B cell (primary cell): ENCODE measurements around the gene ALPK3. TPM values are rescaled to one million over a fixed set of nuclear protein-coding genes. Genes with fewer than 3 reads are reported as not detected.

ENCODE experiments used
- ATAC-seq: fragments of 200-7000 bp; cut with Tn5 transposase; one replicate; pipeline ENCODE4 v1.10.0; 2021; ENCODE audit warnings: low read depth, mild to moderate bottlenecking, moderate number of reproducible peaks, moderate library complexity
- CTCF ChIA-PET: fragments of 350-600 bp; sonication (Branson Sonifier 250); formaldehyde crosslinking; loops from one replicate; lab custom pipeline; 2021; ENCODE audit warnings: antibody characterized with exemption, inconsistent platforms; lab: Charles Lee
- POLR2A ChIA-PET: fragments of 350-600 bp; sonication (Branson Sonifier 250); formaldehyde crosslinking; loops from one replicate; lab custom pipeline; 2021; ENCODE audit warnings: antibody characterized with exemption; lab: Charles Lee
- DNase-seq: peaks from one replicate; pipeline ENCODE4 v3.0.0; 2013
- H2AFZ ChIP-seq: 2 replicates; pipeline ENCODE4 v1.6.1; 2012; ENCODE audit warnings: mild to moderate bottlenecking, low read depth, low read length; ENCODE audit not compliant: insufficient read depth, poor library complexity, severe bottlenecking
- H3K27ac ChIP-seq, 2 donors: 1 replicate in 1 of 2; 2 replicates in 1 of 2; pipeline ENCODE4 v1.5.1; 2012 to 2013; ENCODE audit warnings: low read length in 2 of 2, mild to moderate bottlenecking in 2 of 2, moderate library complexity in 1 of 2
- H3K27me3 ChIP-seq, 4 experiments: fragments of 200-600 bp in 1 of 4; sonication (generic) in 1 of 4; replicated peaks in 1 of 4; 1 replicate in 2 of 4; 2 replicates in 2 of 4; pipeline versions ENCODE4 v1.6.1 to v1.7.0; 2013 to 2016; ENCODE audit warnings: low read length in 3 of 4, mild to moderate bottlenecking in 2 of 4, mixed read lengths in 1 of 4, moderate library complexity in 1 of 4; ENCODE audit not compliant: insufficient read depth in 4 of 4, control insufficient read depth in 3 of 4; ENCODE audit errors: control extremely low read depth in 1 of 4
- H3K36me3 ChIP-seq, 2 experiments: replicated peaks in 1 of 2; 1 replicate in 1 of 2; 2 replicates in 1 of 2; pipeline versions ENCODE4 v1.6.1 to v1.7.1; 2013; ENCODE audit warnings: low read length in 1 of 2; ENCODE audit not compliant: insufficient read depth in 2 of 2, control insufficient read depth in 1 of 2; ENCODE audit errors: control extremely low read depth in 1 of 2, extremely low read depth in 1 of 2
- H3K4me1 ChIP-seq, 2 donors: fragments of 200-600 bp in 1 of 2; sonication (generic) in 1 of 2; 1 replicate in 1 of 2; 2 replicates in 1 of 2; pipeline versions ENCODE4 v1.5.1 to v1.6.1; 2013 to 2017; ENCODE audit warnings: low read length in 2 of 2; ENCODE audit not compliant: control insufficient read depth in 2 of 2, insufficient read depth in 2 of 2
- H3K4me2 ChIP-seq: replicated peaks from 2 replicates; pipeline ENCODE3; 2012; ENCODE audit warnings: mild to moderate bottlenecking, low read depth, low read length; ENCODE audit not compliant: poor library complexity, severe bottlenecking
- H3K4me3 ChIP-seq, 5 experiments: fragments of 200-600 bp in 1 of 5; sonication (generic) in 1 of 5; 1 replicate in 3 of 5; 2 replicates in 2 of 5; pipeline versions ENCODE4 v1.5.1 to v1.7.0; 2011 to 2016; ENCODE audit warnings: low read length in 4 of 5, mild to moderate bottlenecking in 4 of 5, low read depth in 2 of 5, control low read depth in 1 of 5, moderate library complexity in 1 of 5; ENCODE audit not compliant: insufficient read depth in 1 of 5; ENCODE audit errors: control extremely low read depth in 1 of 5, extremely low read depth in 1 of 5
- H3K79me2 ChIP-seq: fragments of 200-600 bp; sonication (generic); one replicate; pipeline ENCODE4 v1.6.0; 2016; ENCODE audit warnings: low read length; ENCODE audit not compliant: control insufficient read depth, insufficient read depth
- H3K9ac ChIP-seq: fragments of 200-600 bp; sonication (generic); 2 replicates; pipeline ENCODE4 v1.6.1; 2017; ENCODE audit warnings: mild to moderate bottlenecking, low read length, moderate library complexity
- H3K9me3 ChIP-seq, 3 donors: one replicate each; pipeline versions ENCODE4 v1.6.1 to v1.7.1; 2013; ENCODE audit warnings: low read length in 2 of 3; ENCODE audit not compliant: control insufficient read depth in 2 of 3, insufficient read depth in 1 of 3; ENCODE audit errors: control extremely low read depth in 1 of 3
- H4K20me1 ChIP-seq: 2 replicates; pipeline ENCODE4 v1.6.0; 2012; ENCODE audit warnings: mild to moderate bottlenecking, low read length; ENCODE audit not compliant: insufficient read depth, control insufficient read depth, poor library complexity, severe bottlenecking
- H3K27ac Mint-ChIP-seq: one replicate; pipeline ENCODE4 v1.8.0; 2021; ENCODE audit warnings: mixed read lengths
- H3K27me3 Mint-ChIP-seq: one replicate; pipeline ENCODE4 v1.8.0; 2021; ENCODE audit warnings: mixed read lengths
- H3K4me1 Mint-ChIP-seq: one replicate; pipeline ENCODE4 v1.8.0; 2021; ENCODE audit warnings: mixed read lengths
- H3K4me3 Mint-ChIP-seq: one replicate; pipeline ENCODE4 v1.8.0; 2021; ENCODE audit warnings: mixed read lengths
- H3K9me3 Mint-ChIP-seq: one replicate; pipeline ENCODE4 v1.8.0; 2022; ENCODE audit warnings: mixed read lengths; ENCODE audit not compliant: insufficient read depth
- EZH2 ChIP-seq: IDR thresholded peaks from 2 replicates; pipeline ENCODE4 v1.6.1; 2012; ENCODE audit warnings: borderline replicate concordance, low read depth, mild to moderate bottlenecking, moderate library complexity, low read length; ENCODE audit not compliant: insufficient read depth, poor library complexity, severe bottlenecking
- WGBS: methylation state at CpG from one replicate; pipeline ENCODE4 v1.1.5; 2013; ENCODE audit warnings: missing lambda C conversion rate; ENCODE audit not compliant: insufficient coverage; 5-methylcytosine and 5-hydroxymethylcytosine counted together
- intact Hi-C: fragments of 100-400 bp; cut with micrococcal nuclease; formaldehyde crosslinking; loops from one replicate; pipeline ENCODE4 v1.10.0; 2022
- polyA plus RNA-seq: library from polyadenylated mRNA; depleted of rRNA; stranded (reverse); fragments of >200 nt; gene quantifications from 2 replicates; pipeline ENCODE4 v1.2.3, GENCODE V29; 2012
- total RNA-seq, 2 donors: library from RNA; stranded (reverse); fragments of 120-200 nt in 1 of 2; gene quantifications; 1 replicate in 1 of 2; 2 replicates in 1 of 2; pipeline versions ENCODE4 v1.2.3 to v1.2.4, GENCODE V29; 2013 to 2022
- TF ChIP-seq, protein P1 (sequence below): fragments of 200-600 bp; IDR thresholded peaks from one replicate; pipeline ENCODE4 v1.8.0; 2022; ENCODE audit warnings: antibody characterized with exemption, mild to moderate bottlenecking

ALPK3 gene
- total and polyA plus RNA-seq, 2 donors (not counting 1 experiment from before 2014, with no cell fraction given), result 0.07 to 0.15 TPM

DNA sequence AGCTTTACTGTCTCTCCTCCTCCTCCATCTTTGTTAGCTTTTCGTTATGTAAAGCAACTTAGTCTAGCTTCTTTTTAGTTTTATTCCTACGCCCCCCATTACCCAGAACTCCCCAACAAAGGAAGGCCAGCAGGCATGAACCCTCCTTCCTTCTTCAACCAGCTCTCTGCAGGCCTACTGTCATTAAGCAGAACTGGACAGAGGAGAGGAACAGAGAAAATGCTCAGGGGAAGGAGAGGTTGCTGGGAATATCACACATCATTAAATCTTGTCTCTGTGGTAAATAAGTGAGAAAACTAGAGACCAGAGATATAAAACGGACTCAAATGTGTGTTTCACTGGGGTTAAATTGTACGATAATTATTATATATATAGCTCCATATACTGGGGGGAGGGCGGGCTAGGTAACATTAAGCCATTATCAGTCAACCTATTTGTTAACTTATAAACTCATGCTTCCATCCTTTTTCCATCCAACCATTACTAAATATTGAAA is 48.0 kb downstream of the ALPK3 start:
- H3K9ac ChIP-seq, result no peak overlapping the region
- DNase-seq (no peak), ATAC-seq (no peak)
- H3K27ac ChIP-seq, result no peak overlapping the region
- Mint-ChIP-seq H3K4me1 (no peaks in the 10 kb centered on the region), H3K27ac (no peak overlapping the region), H3K27me3 (no peaks in the 10 kb centered on the region), H3K4me3 (no peak overlapping the region), H3K9me3 (no peaks in the 10 kb centered on the region)
- no peak overlapping the region for H2AFZ ChIP-seq
- H3K36me3 ChIP-seq, result no peaks in the 10 kb centered on the region
- H3K4me1 ChIP-seq, result no peaks in the 10 kb centered on the region
- ChIA-PET CTCF (interaction anchor here (0.9 to 1.5 kb wide), 2 partner anchors 8 to 294 kb away, joined by 3 read pairs; no protein-coding TSS in a partner anchor), POLR2A (no interaction called here)
- H3K4me3 ChIP-seq, result no peak overlapping the region
- H4K20me1 ChIP-seq, result no peaks in the 10 kb centered on the region
- no peak overlapping the region for H3K4me2 ChIP-seq
- intact Hi-C loops, result no loop called here
- TF ChIP-seq, protein P1, sequence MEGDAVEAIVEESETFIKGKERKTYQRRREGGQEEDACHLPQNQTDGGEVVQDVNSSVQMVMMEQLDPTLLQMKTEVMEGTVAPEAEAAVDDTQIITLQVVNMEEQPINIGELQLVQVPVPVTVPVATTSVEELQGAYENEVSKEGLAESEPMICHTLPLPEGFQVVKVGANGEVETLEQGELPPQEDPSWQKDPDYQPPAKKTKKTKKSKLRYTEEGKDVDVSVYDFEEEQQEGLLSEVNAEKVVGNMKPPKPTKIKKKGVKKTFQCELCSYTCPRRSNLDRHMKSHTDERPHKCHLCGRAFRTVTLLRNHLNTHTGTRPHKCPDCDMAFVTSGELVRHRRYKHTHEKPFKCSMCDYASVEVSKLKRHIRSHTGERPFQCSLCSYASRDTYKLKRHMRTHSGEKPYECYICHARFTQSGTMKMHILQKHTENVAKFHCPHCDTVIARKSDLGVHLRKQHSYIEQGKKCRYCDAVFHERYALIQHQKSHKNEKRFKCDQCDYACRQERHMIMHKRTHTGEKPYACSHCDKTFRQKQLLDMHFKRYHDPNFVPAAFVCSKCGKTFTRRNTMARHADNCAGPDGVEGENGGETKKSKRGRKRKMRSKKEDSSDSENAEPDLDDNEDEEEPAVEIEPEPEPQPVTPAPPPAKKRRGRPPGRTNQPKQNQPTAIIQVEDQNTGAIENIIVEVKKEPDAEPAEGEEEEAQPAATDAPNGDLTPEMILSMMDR, result no peak
- 78% methylated on average over 2 of the region's 5 CpGs for WGBS
- no peaks in the 10 kb centered on the region for H3K9me3 ChIP-seq
- no peaks in the 10 kb centered on the region for H3K27me3 ChIP-seq
- no peaks in the 10 kb centered on the region for H3K79me2 ChIP-seq

DNA sequence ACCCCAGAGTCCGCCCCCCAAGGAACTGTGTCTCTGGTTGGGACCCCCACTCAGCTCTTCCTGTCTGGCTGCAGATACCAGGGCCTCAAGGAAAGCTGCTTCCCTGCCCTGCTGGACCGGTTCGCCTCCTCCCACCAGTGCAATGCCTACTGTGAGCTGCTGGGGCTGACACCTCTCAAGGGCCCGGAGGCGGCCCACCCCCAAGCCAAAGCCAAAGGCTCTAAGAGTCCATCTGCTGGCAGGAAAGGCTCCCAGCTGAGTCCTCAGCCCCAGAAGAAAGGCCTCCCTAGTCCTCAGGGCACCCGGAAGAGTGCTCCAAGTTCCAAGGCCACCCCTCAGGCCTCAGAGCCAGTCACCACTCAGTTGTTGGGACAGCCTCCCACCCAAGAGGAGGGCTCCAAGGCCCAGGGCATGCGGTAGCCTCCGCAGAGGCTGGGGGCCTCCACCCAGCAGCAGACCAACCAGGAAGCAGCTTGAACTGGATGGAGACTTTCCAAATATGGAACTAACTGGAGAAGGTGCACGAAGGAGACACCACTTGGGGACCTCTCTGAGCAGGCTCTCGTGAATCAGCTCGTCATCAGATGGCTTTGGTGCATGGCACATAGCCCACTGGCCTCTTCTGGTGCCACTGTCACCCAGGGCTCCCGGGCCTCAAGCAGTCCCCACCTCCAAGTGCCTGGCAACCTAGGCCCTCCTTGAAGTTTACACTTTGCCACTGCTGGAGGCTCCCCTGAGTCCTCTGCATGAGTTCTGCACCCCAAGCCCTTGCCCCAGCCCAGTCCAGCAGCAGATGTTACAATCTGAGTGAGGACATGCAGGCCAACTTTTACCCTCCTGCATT is 51.1 kb downstream of the ALPK3 start:
- CTCF ChIA-PET, result no interaction called here
- H3K4me1 Mint-ChIP-seq, result no peaks in the 10 kb centered on the region
- Histone ChIP-seq H3K4me3 (no peak overlapping the region), H3K9ac (no peak overlapping the region), H3K9me3 (no peaks in the 10 kb centered on the region), H3K27me3 (no peaks in the 10 kb centered on the region), H3K4me1 (no peaks in the 10 kb centered on the region), H3K36me3 (no peaks in the 10 kb centered on the region), H3K4me2 (no peak overlapping the region), H3K79me2 (no peaks in the 10 kb centered on the region), H2AFZ (no peak overlapping the region), H3K27ac (no peak overlapping the region), H4K20me1 (no peaks in the 10 kb centered on the region)
- POLR2A ChIA-PET, result interaction anchor here (0.6 kb wide), 1 partner anchor 205 kb away, joined by 3 read pairs; no protein-coding TSS in a partner anchor
- H3K9me3 Mint-ChIP-seq, result no peaks in the 10 kb centered on the region
- H3K4me3 Mint-ChIP-seq, result no peak overlapping the region
- H3K27me3 Mint-ChIP-seq, result no peaks in the 10 kb centered on the region
- DNase-seq (no peak), ATAC-seq (no peak)
- TF ChIP-seq EZH2, result no peak
- TF ChIP-seq, protein P1, result no peak
- no peak overlapping the region for H3K27ac Mint-ChIP-seq
- WGBS, result 86% methylated on average over 12 of the region's 12 CpGs
- intact Hi-C loops, result no loop called here
